Tibial artery (tissue), 4 donors: ENCODE measurements around the gene MUC3A.

Experiments used
- DNase-seq, 2 donors: peaks; one replicate each; pipeline ENCODE4 v3.0.0-alpha.2; 2019
- H3K27ac ChIP-seq, 2 donors: fragments of 200-600 bp; sonication (generic) in 1 of 2; 1 replicate in 1 of 2; 2 replicates in 1 of 2; pipeline ENCODE4 v1.5.1; 2018 to 2019; ENCODE audit warnings: mild to moderate bottlenecking in 1 of 2
- H3K27me3 ChIP-seq, 2 donors: fragments of 200-600 bp; sonication (generic) in 1 of 2; one replicate each; pipeline versions ENCODE4 v1.5.1 to v1.6.0; 2016 to 2019
- H3K36me3 ChIP-seq, 3 donors: fragments of 200-600 bp; sonication (generic) in 2 of 3; one replicate each; pipeline ENCODE4 v1.5.1; 2016 to 2019; ENCODE audit warnings: mild to moderate bottlenecking in 2 of 3
- H3K4me1 ChIP-seq, 4 donors: fragments of 200-600 bp; sonication (generic) in 2 of 4; 1 replicate in 3 of 4; 2 replicates in 1 of 4; pipeline ENCODE4 v1.5.1; 2016 to 2019
- H3K4me3 ChIP-seq, 2 donors: fragments of 200-600 bp; sonication (generic) in 1 of 2; 1 replicate in 1 of 2; 2 replicates in 1 of 2; pipeline ENCODE4 v1.5.1; 2018 to 2019; ENCODE audit warnings: mild to moderate bottlenecking in 2 of 2
- H3K9me3 ChIP-seq, 3 donors: fragments of 200-600 bp; sonication (generic) in 1 of 3; one replicate each; pipeline ENCODE4 v1.5.1; 2016 to 2019
- CTCF ChIP-seq, 2 experiments: fragments of 200-600 bp in 1 of 2; fragments of 450-650 bp in 1 of 2; IDR thresholded peaks; one replicate each; pipeline ENCODE4 v1.5.1; 2017 to 2019; ENCODE audit warnings: antibody characterized with exemption in 2 of 2, mild to moderate bottlenecking in 1 of 2, moderate library complexity in 1 of 2
- intact Hi-C: fragments of 100-400 bp; cut with DNase I; formaldehyde crosslinking; loops from one replicate; pipeline ENCODE4 v1.15.0; 2023; ENCODE audit warnings: low total_unique reads

MUC3A gene

GRCh38 chr7:100969066-100969615 is 19.8 kb downstream of the MUC3A start, which contains the start of gene MUC12:
TSS of gene MUC12 (plus strand) at chr7:100969565. CDS start at chr7:100969623, 58 bp downstream.
- intact Hi-C loops: no loop called here
- peaks cover 6 to 76% of the 10 kb centered on the region in 2 donors for H3K27me3 ChIP-seq
- H3K27ac ChIP-seq: no peak within 1 kb of the TSS
- H3K4me3 ChIP-seq: no peak within 1 kb of the TSS
- no peaks in the 10 kb centered on the region for H3K9me3 ChIP-seq
- no peak for TF ChIP-seq CTCF (IDR thresholded peaks at IDR 0.05)
- peaks cover 0 to 19% (median 14%) of the 10 kb centered on the region in 4 donors for H3K4me1 ChIP-seq
- no peak for DNase-seq
- H3K36me3 ChIP-seq: no peaks in the 10 kb centered on the region

DNA sequence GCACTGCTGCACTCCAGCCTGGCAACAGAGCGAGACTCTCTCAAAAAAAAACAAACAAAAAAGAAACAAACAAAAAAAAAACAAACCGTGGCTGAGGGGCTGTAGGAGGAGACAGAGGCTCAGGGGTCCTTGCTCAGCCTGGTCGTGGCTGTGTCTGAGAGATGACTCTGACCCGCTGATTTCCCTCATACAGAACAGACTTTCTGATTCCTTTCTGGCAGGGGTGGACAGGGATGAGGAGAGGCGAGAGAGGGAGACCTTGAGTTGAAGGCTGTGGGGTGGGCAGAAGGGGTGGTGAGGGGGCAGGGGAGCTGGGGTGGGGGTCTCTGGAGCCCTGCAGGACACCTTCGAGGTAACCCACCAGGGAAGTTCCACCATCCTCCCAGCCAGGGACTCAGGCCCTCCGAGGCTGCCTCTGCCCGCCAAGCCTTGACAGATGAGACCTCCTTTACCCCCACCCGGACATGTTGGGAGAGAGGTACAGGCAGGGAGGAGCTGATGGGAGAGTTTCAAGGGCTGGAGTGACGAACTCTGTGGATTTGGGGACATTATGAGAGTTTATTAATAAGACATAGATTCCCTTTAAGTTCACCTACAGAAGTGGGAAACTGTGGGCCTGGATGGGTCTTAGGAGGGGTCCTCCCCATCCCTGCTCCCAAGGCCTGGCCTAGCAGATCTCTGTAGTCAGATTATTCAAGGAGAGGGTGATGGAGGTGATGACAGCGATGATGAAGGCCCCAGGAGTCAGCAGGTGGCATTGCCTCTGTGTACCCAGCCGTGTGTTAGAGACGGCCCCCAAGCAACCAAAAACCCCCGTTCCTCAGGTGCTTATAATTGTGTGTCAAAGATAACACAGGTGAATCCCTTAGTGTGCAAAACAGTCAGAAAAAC is 22.0 kb downstream of the MUC3A start:
- Histone ChIP-seq H3K27me3 (peaks cover 6 to 54% of the 10 kb centered on the region in 2 donors), H3K9me3 (peaks cover 0 to 4% (median 0%) of the 10 kb centered on the region in 3 donors), H3K27ac (no peak overlapping the region), H3K36me3 (no peaks in the 10 kb centered on the region), H3K4me1 (peaks cover 0 to 7% (median 3%) of the 10 kb centered on the region in 4 donors), H3K4me3 (no peak overlapping the region)
- DNase-seq: no peak
- intact Hi-C loops: no loop called here
- TF ChIP-seq CTCF (IDR thresholded peaks at IDR 0.05): no peak

GRCh38 chr7:100972002-100972347 is 22.6 kb downstream of the MUC3A start:
- peaks cover 0 to 4% (median 0%) of the 10 kb centered on the region in 3 donors for H3K9me3 ChIP-seq
- no peaks in the 10 kb centered on the region for H3K36me3 ChIP-seq
- no peak for DNase-seq
- no peak overlapping the region for H3K27ac ChIP-seq
- no peak for TF ChIP-seq CTCF (IDR thresholded peaks at IDR 0.05)
- peaks cover 0 to 1% (median 0%) of the 10 kb centered on the region in 4 donors for H3K4me1 ChIP-seq
- H3K27me3 ChIP-seq: peaks cover 2 to 47% of the 10 kb centered on the region in 2 donors
- intact Hi-C loops: no loop called here
- no peak overlapping the region for H3K4me3 ChIP-seq

DNA sequence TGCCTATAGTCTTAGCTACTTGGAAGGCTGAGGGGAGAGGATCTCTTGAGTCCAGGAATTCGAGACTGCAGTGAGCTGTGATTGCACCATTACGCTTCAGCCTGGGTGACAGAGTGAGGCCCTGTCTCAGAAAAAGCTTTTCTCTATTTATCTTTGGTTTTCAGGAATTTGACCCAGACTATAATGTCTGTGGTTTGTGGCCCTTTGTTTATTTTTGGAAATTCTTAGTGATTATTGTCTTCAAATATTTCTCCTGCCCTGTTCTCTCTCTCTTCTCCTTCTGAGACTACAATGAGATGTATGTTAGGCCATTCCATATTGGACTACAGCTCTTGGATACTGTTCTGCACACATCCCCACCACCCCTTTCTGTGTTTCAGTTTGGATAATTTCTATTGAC is 24.7 kb downstream of the MUC3A start:
- H3K27me3 ChIP-seq: peaks cover 0 to 29% of the 10 kb centered on the region in 2 donors
- H3K4me3 ChIP-seq: no peak overlapping the region
- no peaks in the 10 kb centered on the region for H3K4me1 ChIP-seq
- peaks cover 0 to 4% (median 0%) of the 10 kb centered on the region in 3 donors for H3K9me3 ChIP-seq
- TF ChIP-seq CTCF (IDR thresholded peaks at IDR 0.05): no peak
- no peak for DNase-seq
- no peak overlapping the region for H3K27ac ChIP-seq
- no peaks in the 10 kb centered on the region for H3K36me3 ChIP-seq
- intact Hi-C loops: no loop called here

DNA sequence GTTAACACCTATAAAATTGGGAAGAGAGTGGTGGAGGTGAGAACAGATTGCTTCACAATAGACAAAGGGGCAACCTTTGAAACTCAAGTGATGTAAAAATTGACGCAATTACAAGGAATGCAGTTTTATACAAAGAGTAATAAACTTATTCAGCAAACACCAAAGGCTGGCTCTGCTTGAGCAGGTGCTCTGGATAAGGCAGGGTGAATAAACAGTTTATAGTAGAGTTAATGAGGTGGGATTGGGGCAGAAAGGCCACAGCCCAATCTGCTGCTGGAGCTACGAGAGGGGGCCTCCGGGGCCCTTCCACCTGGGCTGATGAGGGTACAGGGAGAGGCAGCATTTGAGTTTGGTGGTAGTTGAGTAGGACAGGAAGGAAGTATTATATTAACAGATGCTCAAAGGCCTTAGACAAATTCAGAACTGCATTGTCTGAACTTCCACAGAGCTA is 26.1 kb downstream of the MUC3A start:
- H3K27me3 ChIP-seq: peaks cover 0 to 19% of the 10 kb centered on the region in 2 donors
- H3K36me3 ChIP-seq: no peaks in the 10 kb centered on the region
- no peak for TF ChIP-seq CTCF (IDR thresholded peaks at IDR 0.05)
- H3K27ac ChIP-seq: no peak overlapping the region
- DNase-seq: no peak
- no peak overlapping the region for H3K4me3 ChIP-seq
- H3K4me1 ChIP-seq: no peaks in the 10 kb centered on the region
- H3K9me3 ChIP-seq: peaks cover 0 to 4% (median 0%) of the 10 kb centered on the region in 3 donors
- intact Hi-C loops: no loop called here
